OCI-LY3 (cell line): Measurements from ENCODE around the gene PDCD11.

ENCODE experiments used
- CTCF ChIP-seq: fragments of 200-600, 300-600 bp; sonication (generic); IDR thresholded peaks from 2 replicates; pipeline ENCODE4 v1.5.1; 2014; ENCODE audit warnings: antibody characterized with exemption, low read length, low read depth
- EZH2phosphoT487 ChIP-seq: fragments of 200-600 bp; shearing (Covaris generic); IDR thresholded peaks from 2 replicates; pipeline ENCODE4 v1.6.1; 2018; ENCODE audit warnings: antibody characterized with exemption, mixed run types, low read depth

GRCh38 chr10:103449208-103450144 lies 53.0 kb downstream of the PDCD11 start:
- TF ChIP-seq CTCF (no peak), EZH2phosphoT487 (no peak)
